Karpas-422 (cell line): ENCODE results near the gene RBM20. TPM values are rescaled to one million over a fixed set of nuclear protein-coding genes. Genes with fewer than 3 reads are reported as not detected.

Experiments used
- DNase-seq: peaks from one replicate; pipeline ENCODE4 v3.0.0-alpha.2; 2015
- H2AFZ ChIP-seq: fragments of 200-600 bp; sonication (generic); 2 replicates; pipeline ENCODE4 v1.6.1; 2014; ENCODE audit warnings: antibody characterized with exemption, low read length, mixed read lengths
- H3K27ac ChIP-seq: fragments of 200-600 bp; sonication (generic); 2 replicates; pipeline ENCODE4 v1.5.1; 2014; ENCODE audit warnings: mild to moderate bottlenecking, low read length, moderate library complexity
- H3K27me3 ChIP-seq: fragments of 200-600 bp; sonication (generic); 2 replicates; pipeline ENCODE4 v1.6.1; 2014; ENCODE audit warnings: low read length, mixed read lengths
- H3K36me3 ChIP-seq: fragments of 200-600 bp; sonication (generic); 2 replicates; pipeline ENCODE4 v1.6.1; 2014; ENCODE audit warnings: low read length, mixed read lengths; ENCODE audit not compliant: insufficient read depth
- H3K4me1 ChIP-seq: fragments of 200-600 bp; sonication (generic); 2 replicates; pipeline ENCODE4 v1.6.1; 2014; ENCODE audit warnings: mild to moderate bottlenecking, low read length, mixed read lengths
- H3K4me2 ChIP-seq: fragments of 200-600 bp; sonication (generic); 2 replicates; pipeline ENCODE4 v1.6.1; 2014; ENCODE audit warnings: low read length, low read depth, mild to moderate bottlenecking; ENCODE audit not compliant: poor library complexity, severe bottlenecking
- H3K4me3 ChIP-seq: fragments of 200-600 bp; sonication (generic); 2 replicates; pipeline ENCODE4 v1.5.1; 2014; ENCODE audit warnings: mild to moderate bottlenecking, antibody characterized with exemption, low read length, mixed read lengths
- H3K79me2 ChIP-seq: fragments of 200-600 bp; sonication (generic); 2 replicates; pipeline ENCODE4 v1.6.1; 2014; ENCODE audit warnings: mild to moderate bottlenecking, low read length, mixed read lengths
- H3K9ac ChIP-seq: fragments of 200-600 bp; sonication (generic); 2 replicates; pipeline ENCODE4 v1.6.0; 2014; ENCODE audit warnings: low read length
- H3K9me2 ChIP-seq: fragments of 200-600 bp; sonication (generic), shearing (Covaris generic); replicated peaks from 2 replicates; pipeline ENCODE4 v1.6.0; 2014; ENCODE audit warnings: mild to moderate bottlenecking, low read length, moderate library complexity; ENCODE audit not compliant: insufficient read depth
- H3K9me3 ChIP-seq: fragments of 300-700, 200-600 bp; sonication (generic); 2 replicates; pipeline ENCODE4 v1.6.1; 2014; ENCODE audit warnings: low read length, mixed read lengths
- H4K20me1 ChIP-seq: fragments of 200-600 bp; sonication (generic); 2 replicates; pipeline ENCODE4 v1.6.1; 2014; ENCODE audit warnings: mild to moderate bottlenecking, antibody characterized with exemption, low read length, low read depth; ENCODE audit not compliant: insufficient read depth
- total RNA-seq: library from RNA; depleted of rRNA; stranded (reverse); fragments of >200 nt; shearing (Covaris generic); gene quantifications from 2 replicates; pipeline ENCODE4 v1.2.3, GENCODE V29; 2014; ENCODE audit warnings: low replicate concordance

The RBM20 gene
- total RNA-seq, 1 experiment from 2014 or later: not detected

DNA sequence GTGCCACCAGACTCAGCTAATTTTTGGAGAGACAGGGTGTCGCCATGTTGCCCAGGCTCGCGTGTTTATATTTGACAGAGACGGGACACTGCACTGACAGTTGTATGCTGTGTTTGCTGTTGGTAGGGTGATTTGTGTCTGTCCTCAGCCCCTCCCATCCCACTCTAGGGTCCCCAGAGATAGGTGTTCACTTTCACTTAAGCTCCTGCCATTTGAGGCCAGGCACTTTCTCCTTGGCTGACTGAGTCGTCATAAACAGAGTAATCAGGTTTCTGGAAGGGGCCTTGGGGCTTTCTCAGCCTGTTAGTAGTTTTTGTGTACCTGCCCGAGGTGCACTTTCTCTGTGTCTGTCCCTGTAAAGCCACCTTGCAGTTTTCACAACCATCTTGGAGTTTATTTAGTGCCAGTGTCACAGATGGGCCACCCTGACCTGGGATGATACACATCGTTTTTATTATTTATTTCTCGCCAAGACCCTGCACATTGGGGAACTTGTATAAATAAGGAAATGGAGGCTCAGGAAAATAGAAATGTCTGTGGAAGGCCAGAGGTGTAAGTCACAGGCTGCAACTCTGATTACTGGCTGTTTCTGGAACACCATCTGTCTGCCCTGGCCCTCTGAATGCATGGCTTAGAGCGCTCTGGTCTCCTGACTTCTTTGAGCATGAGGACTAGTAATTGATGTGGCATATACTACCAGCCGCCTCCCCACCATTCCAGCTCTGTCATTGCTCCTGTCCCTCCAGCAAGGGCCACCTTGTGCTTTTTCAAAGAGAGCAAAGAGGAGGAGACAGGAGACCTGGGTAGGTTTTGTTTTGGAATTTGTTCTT is 145.7 kb downstream of the RBM20 start:
- H3K9me3 ChIP-seq: no peaks in the 10 kb centered on the region
- H3K27ac ChIP-seq: no peak overlapping the region
- H3K4me2 ChIP-seq: no peak overlapping the region
- no peaks in the 10 kb centered on the region for H4K20me1 ChIP-seq
- H3K4me1 ChIP-seq: no peaks in the 10 kb centered on the region
- H3K4me3 ChIP-seq: no peak overlapping the region
- H3K27me3 ChIP-seq: no peaks in the 10 kb centered on the region
- H3K9me2 ChIP-seq: no peaks in the 10 kb centered on the region
- H3K9ac ChIP-seq: no peak overlapping the region
- DNase-seq: no peak
- no peaks in the 10 kb centered on the region for H3K36me3 ChIP-seq
- H2AFZ ChIP-seq: no peak overlapping the region
- no peaks in the 10 kb centered on the region for H3K79me2 ChIP-seq

DNA sequence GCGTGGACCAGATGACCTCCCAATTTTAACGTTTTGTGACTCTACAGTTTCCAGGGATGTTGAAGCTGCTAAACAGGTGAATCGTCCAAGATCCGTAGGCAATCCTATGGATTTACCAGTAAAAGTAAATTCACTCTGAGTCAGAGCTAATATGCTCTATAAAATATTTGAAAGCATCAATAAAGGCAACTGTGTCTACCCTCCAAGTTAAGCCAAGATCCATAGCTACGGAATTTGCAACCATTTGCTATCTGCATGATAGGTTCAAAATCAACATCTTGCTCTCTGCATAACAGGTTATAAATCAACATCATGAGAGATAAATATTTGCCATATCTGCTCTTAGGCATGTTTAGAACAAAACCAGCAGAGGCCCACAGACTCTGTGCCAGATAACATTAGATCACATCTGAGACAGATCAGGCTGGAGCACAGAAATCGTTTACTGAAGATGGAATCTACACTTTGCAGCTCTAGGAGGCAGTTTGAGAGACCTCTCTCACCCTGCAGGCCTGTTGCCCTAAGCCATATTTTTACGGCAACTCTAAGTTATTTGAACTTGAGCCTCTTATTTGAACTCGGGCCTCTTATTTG is 146.9 kb downstream of the RBM20 start:
- Histone ChIP-seq H3K9me2 (no peaks in the 10 kb centered on the region), H3K36me3 (no peaks in the 10 kb centered on the region), H4K20me1 (no peaks in the 10 kb centered on the region), H3K27ac (no peak overlapping the region), H3K9ac (no peak overlapping the region), H3K4me2 (no peak overlapping the region), H3K27me3 (no peaks in the 10 kb centered on the region), H3K79me2 (no peaks in the 10 kb centered on the region), H2AFZ (no peak overlapping the region), H3K9me3 (no peaks in the 10 kb centered on the region), H3K4me3 (no peak overlapping the region), H3K4me1 (no peaks in the 10 kb centered on the region)
- no peak for DNase-seq

DNA sequence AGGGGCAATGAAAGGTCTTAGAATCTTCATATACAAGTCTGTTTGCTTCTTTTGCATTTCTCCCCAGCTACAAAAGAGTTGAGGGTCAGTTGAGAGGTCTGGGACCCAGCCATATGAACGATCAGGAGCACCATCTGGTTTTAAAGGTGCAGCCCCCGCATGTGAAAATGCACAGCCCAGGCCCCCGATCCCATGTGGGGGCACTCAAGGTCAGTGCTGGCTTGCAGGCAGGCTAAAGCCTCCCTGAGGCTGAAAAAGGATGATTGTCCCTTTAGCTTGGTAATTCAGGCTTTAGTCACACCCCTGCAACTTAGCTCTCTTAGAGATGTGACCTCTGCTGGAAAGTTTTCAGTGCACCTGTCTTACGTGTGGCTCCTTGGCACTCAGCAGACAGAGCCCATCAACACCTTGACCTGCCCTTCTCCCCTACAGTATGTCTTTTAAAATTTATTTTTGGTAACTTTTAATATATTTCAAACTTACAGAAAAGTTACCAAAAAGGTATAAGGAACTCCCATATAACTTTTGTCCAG is 147.5 kb downstream of the RBM20 start:
- H2AFZ ChIP-seq: no peak overlapping the region
- H3K27ac ChIP-seq: no peak overlapping the region
- no peak for DNase-seq
- H4K20me1 ChIP-seq: no peaks in the 10 kb centered on the region
- no peak overlapping the region for H3K4me2 ChIP-seq
- no peaks in the 10 kb centered on the region for H3K4me1 ChIP-seq
- H3K4me3 ChIP-seq: no peak overlapping the region
- H3K9me2 ChIP-seq: no peaks in the 10 kb centered on the region
- H3K36me3 ChIP-seq: no peaks in the 10 kb centered on the region
- H3K9ac ChIP-seq: no peak overlapping the region
- H3K9me3 ChIP-seq: no peaks in the 10 kb centered on the region
- no peaks in the 10 kb centered on the region for H3K27me3 ChIP-seq
- H3K79me2 ChIP-seq: no peaks in the 10 kb centered on the region

DNA sequence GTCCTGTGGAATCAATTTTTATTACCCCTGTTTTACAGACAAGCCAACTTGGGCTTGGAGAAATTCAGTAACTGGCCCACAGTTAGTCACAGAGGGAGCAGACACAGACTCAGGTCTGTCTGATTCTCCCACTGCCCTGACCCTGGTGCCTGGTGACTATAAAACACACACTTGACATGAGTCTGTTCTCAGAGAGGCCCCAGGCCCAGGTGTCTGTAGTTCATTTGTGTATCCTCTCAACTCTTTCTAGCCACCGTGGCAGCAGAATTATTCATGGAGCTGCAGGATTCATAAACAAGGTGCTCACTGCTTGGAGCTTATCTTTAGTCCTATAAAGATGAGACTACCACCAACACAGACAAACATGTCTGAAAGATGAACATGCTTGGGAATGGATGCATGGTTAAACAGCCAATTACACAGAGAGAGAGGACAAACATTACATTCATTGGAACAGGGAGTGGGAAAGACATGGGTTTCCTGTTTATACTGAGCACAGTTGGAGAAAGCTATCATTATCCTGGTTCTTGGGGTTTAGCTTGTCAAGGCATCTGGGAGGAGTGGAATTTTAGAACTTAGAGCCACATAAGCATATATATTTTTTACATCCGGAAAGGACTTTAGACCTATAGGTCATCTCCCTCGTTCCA is 148.5 kb downstream of the RBM20 start:
- DNase-seq: no peak
- H3K4me1 ChIP-seq: no peaks in the 10 kb centered on the region
- no peak overlapping the region for H3K9ac ChIP-seq
- H3K9me3 ChIP-seq: no peaks in the 10 kb centered on the region
- H4K20me1 ChIP-seq: no peaks in the 10 kb centered on the region
- H3K36me3 ChIP-seq: no peaks in the 10 kb centered on the region
- no peak overlapping the region for H3K4me2 ChIP-seq
- H3K27ac ChIP-seq: no peak overlapping the region
- no peaks in the 10 kb centered on the region for H3K27me3 ChIP-seq
- H2AFZ ChIP-seq: no peak overlapping the region
- no peak overlapping the region for H3K4me3 ChIP-seq
- no peaks in the 10 kb centered on the region for H3K79me2 ChIP-seq
- H3K9me2 ChIP-seq: no peaks in the 10 kb centered on the region

DNA sequence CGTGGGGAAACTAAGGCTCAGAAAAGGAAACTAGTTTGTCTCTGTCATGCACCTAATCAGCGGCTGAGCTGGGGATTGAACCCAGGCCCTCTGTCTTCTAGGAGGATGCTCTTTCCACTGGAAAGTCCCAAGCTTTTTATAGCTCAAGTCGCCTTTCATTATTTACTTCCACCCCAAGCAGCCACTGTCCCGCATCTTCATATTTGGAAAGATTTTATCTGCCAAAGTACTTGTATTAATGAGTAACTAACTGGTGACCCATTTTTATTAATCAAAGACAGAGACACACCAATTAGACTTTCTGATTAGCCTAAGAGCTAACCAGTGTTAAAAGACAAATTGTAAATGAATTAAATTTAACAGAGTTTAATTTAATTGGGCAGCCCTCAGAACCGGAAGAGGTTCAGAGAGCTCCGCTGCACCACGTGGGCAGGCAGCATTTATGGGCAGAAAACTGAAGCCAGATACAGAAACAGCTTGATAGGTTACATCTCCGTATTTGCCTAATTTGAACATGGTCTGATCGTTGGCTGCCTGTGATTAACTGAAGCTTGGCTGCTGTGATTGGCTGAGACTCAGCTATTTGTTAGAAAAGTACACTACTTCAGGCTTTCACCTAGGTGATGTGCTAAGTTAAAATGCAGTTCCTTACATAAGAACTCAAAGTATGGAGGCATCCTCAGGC is 149.1 kb downstream of the RBM20 start:
- H3K27ac ChIP-seq: no peak overlapping the region
- H3K9me2 ChIP-seq: no peaks in the 10 kb centered on the region
- no peak overlapping the region for H2AFZ ChIP-seq
- no peaks in the 10 kb centered on the region for H4K20me1 ChIP-seq
- no peak overlapping the region for H3K4me2 ChIP-seq
- H3K27me3 ChIP-seq: no peaks in the 10 kb centered on the region
- H3K36me3 ChIP-seq: no peaks in the 10 kb centered on the region
- no peaks in the 10 kb centered on the region for H3K4me1 ChIP-seq
- no peak overlapping the region for H3K4me3 ChIP-seq
- H3K9me3 ChIP-seq: no peaks in the 10 kb centered on the region
- DNase-seq: no peak
- no peak overlapping the region for H3K9ac ChIP-seq
- H3K79me2 ChIP-seq: no peaks in the 10 kb centered on the region

GRCh38 chr10:110793886-110794285 is 149.8 kb downstream of the RBM20 start:
- Histone ChIP-seq H2AFZ (no peak overlapping the region), H4K20me1 (no peaks in the 10 kb centered on the region), H3K79me2 (no peaks in the 10 kb centered on the region), H3K36me3 (no peaks in the 10 kb centered on the region), H3K9ac (no peak overlapping the region), H3K4me1 (no peaks in the 10 kb centered on the region), H3K9me2 (no peaks in the 10 kb centered on the region), H3K27me3 (no peaks in the 10 kb centered on the region), H3K4me2 (no peak overlapping the region), H3K27ac (no peak overlapping the region), H3K4me3 (no peak overlapping the region), H3K9me3 (no peaks in the 10 kb centered on the region)
- no peak for DNase-seq

- H3K4me3 ChIP-seq: no peak overlapping the region
- H3K9me3 ChIP-seq: no peaks in the 10 kb centered on the region
- no peaks in the 10 kb centered on the region for H3K27me3 ChIP-seq
- H4K20me1 ChIP-seq: no peaks in the 10 kb centered on the region
- H3K27ac ChIP-seq: no peak overlapping the region
- H3K4me1 ChIP-seq: no peaks in the 10 kb centered on the region
- H3K4me2 ChIP-seq: no peak overlapping the region
- no peaks in the 10 kb centered on the region for H3K36me3 ChIP-seq
- no peak overlapping the region for H3K9ac ChIP-seq
- no peak overlapping the region for H2AFZ ChIP-seq
- no peak for DNase-seq
- no peaks in the 10 kb centered on the region for H3K79me2 ChIP-seq
- no peaks in the 10 kb centered on the region for H3K9me2 ChIP-seq
These were observed 150.7 kb downstream of the RBM20 start for GRCh38 chr10:110794808-110795207.

- no peak overlapping the region for H3K27ac ChIP-seq
- H2AFZ ChIP-seq: no peak overlapping the region
- H3K27me3 ChIP-seq: no peaks in the 10 kb centered on the region
- no peak overlapping the region for H3K4me2 ChIP-seq
- no peaks in the 10 kb centered on the region for H3K9me3 ChIP-seq
- no peak overlapping the region for H3K4me3 ChIP-seq
- no peaks in the 10 kb centered on the region for H3K79me2 ChIP-seq
- DNase-seq: no peak
- no peaks in the 10 kb centered on the region for H4K20me1 ChIP-seq
- no peak overlapping the region for H3K9ac ChIP-seq
- H3K4me1 ChIP-seq: peaks cover under 1% of the 10 kb centered on the region
- H3K9me2 ChIP-seq: no peaks in the 10 kb centered on the region
- H3K36me3 ChIP-seq: no peaks in the 10 kb centered on the region
These were observed 153.3 kb downstream of the RBM20 start for GRCh38 chr10:110797416-110797815.
